Measurements from ENCODE around the gene MED10.

- TF ChIP-seq EZH2phosphoT487 (IDR thresholded peaks at IDR 0.05; ENCODE audit: unreplicated experiment), result no peak
- no peak for TF ChIP-seq CTCF (conservative IDR thresholded peaks at IDR 0.05; ENCODE audit: low read depth in 2 of 2)
- no peak for TF ChIP-seq POLR2AphosphoS5 (IDR thresholded peaks at IDR 0.05; ENCODE audit: low read depth)
- no peak for TF ChIP-seq REST (IDR thresholded peaks at IDR 0.05; ENCODE audit: unreplicated experiment)
- TF ChIP-seq STAT1 (IDR thresholded peaks at IDR 0.05; ENCODE audit: unreplicated experiment), result no peak
- no peak for TF ChIP-seq EZH2 (IDR thresholded peaks at IDR 0.05; ENCODE audit: low read depth, unreplicated experiment)
- no peak for TF ChIP-seq ZNF462 (CRISPR knock-in tag; IDR thresholded peaks at IDR 0.05)
- no peak for TF ChIP-seq CREB1 (CRISPR knock-in tag; IDR thresholded peaks at IDR 0.05; ENCODE audit: low read depth)
- TF ChIP-seq NANOG (IDR thresholded peaks at IDR 0.05; ENCODE audit: borderline replicate concordance), result no peak
- no peak for TF ChIP-seq JUNB (IDR thresholded peaks at IDR 0.05; ENCODE audit: unreplicated experiment)
- no peak for TF ChIP-seq ETS1 (IDR thresholded peaks at IDR 0.05)
- TF ChIP-seq ZNF114 (CRISPR knock-in tag; IDR thresholded peaks at IDR 0.05), result no peak
These were observed 21.9 kb upstream of the MED10 start for GRCh38 chr5:6399980-6400910.
